DMS153 (cell line): ENCODE data around the gene SFT2D3.
"Not testable (repeated sequence)": the region's sequence is repeated elsewhere in the genome, so short reads cannot be mapped to it uniquely, and the experiment has no call there.

ENCODE experiments used
- DNase-seq: peaks from one replicate; lab custom pipeline; 2025; lab: John Stamatoyannopoulos, UW

SFT2D3 gene

DNA sequence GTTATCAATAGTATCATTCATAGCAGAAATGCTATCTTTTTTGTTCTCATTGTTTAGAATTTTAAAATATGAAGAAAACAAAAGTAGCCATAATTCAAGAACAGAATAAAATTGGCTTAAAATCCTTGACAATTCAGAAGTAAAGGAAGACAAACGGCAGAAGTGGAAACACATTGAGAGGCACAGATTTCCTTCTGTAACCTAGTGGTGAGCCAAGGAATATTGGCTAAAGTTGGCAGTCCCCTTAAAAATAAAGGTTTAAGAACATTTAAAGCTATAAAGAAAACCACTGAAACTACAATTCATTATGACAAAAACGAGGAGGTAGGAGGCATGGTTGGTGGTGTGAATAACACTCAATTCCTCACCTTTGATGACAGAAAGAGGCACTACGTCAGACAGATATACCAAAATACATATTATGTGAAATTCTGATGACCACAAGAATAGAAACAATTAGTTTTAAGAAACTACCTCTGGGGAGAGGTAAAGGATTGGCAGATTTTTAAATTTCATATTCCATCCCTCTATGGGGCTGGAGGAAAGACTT lies 42.3 kb downstream of the SFT2D3 start:
- no peak for DNase-seq

- DNase-seq = no peak
These were observed 46.3 kb downstream of the SFT2D3 start for GRCh38 chr2:127747621-127748020.

- not testable (repeated sequence) for DNase-seq
These were observed 48.2 kb downstream of the SFT2D3 start for GRCh38 chr2:127749537-127749936.

GRCh38 chr2:127753374-127753773 lies 52.1 kb downstream of the SFT2D3 start:
- no peak for DNase-seq

- DNase-seq = no peak
These were observed 52.9 kb downstream of the SFT2D3 start for GRCh38 chr2:127754186-127754585.
